ENCODE measurements around the gene TPD52L2. TPM values are rescaled to one million over a fixed set of nuclear protein-coding genes. Genes with fewer than 3 reads are reported as not detected.

Gene TPD52L2
- total RNA-seq, 1 experiment from 2014 or later = 293 TPM

DNA sequence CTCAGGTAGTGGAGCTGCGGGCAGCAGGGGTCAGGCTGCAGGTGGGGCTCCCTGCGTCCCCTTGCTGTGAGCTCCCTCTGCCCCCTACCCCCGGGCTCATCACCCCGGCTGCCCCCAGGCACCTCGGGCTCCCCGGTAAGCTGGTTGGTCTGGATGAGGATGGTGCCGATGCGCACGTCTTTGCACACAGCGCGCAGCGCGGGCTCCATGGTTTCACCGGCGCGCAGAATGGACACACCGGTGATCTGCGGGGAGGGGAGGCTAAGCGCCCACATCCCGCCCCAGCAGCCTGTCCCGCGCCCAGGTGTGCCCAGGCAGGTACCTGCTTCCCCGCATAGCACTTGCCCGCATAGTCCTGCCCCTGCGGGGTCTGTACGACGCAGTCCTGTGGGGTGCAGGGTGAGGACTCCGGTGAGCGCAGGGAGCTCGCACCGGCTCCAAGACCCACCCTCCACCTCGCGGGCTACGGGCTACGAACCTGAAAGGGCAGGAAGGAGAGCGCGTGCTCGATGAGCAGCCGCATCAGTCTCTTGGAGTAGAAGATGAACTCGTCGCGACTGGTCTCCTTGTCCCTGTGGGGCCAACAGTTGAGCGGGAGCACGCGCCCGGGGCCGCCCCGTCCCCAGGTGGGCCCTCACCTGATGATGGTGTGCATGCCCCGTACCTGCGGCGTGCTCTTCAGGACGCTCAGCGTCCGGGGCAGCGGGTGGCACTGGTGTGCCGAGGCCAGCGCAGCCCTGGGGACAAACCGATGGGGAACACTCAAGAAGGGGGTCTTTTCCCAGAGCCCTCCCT, 75.6 kb downstream of the TPD52L2 start:
- peaks cover 7% of the 10 kb centered on the region for H3K4me1 Mint-ChIP-seq (ENCODE audit: low read depth, unreplicated experiment)
- TF ChIP-seq, protein P1, sequence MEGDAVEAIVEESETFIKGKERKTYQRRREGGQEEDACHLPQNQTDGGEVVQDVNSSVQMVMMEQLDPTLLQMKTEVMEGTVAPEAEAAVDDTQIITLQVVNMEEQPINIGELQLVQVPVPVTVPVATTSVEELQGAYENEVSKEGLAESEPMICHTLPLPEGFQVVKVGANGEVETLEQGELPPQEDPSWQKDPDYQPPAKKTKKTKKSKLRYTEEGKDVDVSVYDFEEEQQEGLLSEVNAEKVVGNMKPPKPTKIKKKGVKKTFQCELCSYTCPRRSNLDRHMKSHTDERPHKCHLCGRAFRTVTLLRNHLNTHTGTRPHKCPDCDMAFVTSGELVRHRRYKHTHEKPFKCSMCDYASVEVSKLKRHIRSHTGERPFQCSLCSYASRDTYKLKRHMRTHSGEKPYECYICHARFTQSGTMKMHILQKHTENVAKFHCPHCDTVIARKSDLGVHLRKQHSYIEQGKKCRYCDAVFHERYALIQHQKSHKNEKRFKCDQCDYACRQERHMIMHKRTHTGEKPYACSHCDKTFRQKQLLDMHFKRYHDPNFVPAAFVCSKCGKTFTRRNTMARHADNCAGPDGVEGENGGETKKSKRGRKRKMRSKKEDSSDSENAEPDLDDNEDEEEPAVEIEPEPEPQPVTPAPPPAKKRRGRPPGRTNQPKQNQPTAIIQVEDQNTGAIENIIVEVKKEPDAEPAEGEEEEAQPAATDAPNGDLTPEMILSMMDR (IDR thresholded peaks at IDR 0.05; ENCODE audit: insufficient read depth in 1 of 2, low read depth in 1 of 2, low read length in 1 of 2, severe bottlenecking in 1 of 2, unreplicated experiment in 1 of 2) = no peak
- intact Hi-C loops (cut with micrococcal nuclease; ENCODE audit: unreplicated experiment) = no loop called here
- POLR2A ChIA-PET = no interaction called here
- no peak overlapping the region for H3K4me3 Mint-ChIP-seq (ENCODE audit: unreplicated experiment)
- no peaks in the 10 kb centered on the region for H3K9me3 Mint-ChIP-seq (ENCODE audit: unreplicated experiment)
- peaks cover 94% of the 10 kb centered on the region for H3K36me3 Mint-ChIP-seq (ENCODE audit: insufficient read depth, unreplicated experiment)
- peak overlapping the region; percentile 79 for H3K27ac Mint-ChIP-seq (ENCODE audit: unreplicated experiment)
- no peak overlapping the region for H3K4me3 ChIP-seq (ENCODE audit: low read depth, low read length)
- H3K27me3 Mint-ChIP-seq (ENCODE audit: insufficient read depth, unreplicated experiment) = no peaks in the 10 kb centered on the region
- DNase-seq = peak in 1 of 2 experiments; percentile 48
- H3K27me3 ChIP-seq (replicated peaks; ENCODE audit: control insufficient read depth, insufficient read depth, low read length) = no peaks in the 10 kb centered on the region
- no peaks in the 10 kb centered on the region for H3K4me1 ChIP-seq
- CTCF ChIA-PET = no interaction called here
- H3K9me3 ChIP-seq = 0 out of 2 replicates have a peak, but pooled peaks cover 4% of the 10 kb centered on the region
- H3K36me3 ChIP-seq (ENCODE audit: control insufficient read depth, insufficient read depth, low read length) = peaks cover 27% of the 10 kb centered on the region
- no TSS peak for BruUV-seq (replicated peaks)

Small RNA genes lying within 50 kb of the gene (microRNA-seq; reads per million reads assigned to microRNA genes)
- gene MIR1914 (9.1 reads per million, percentile 47 among the genes with 10 or more reads in this experiment), gene MIR941-1 (not detected), gene MIR941-2 (not detected), gene MIR941-3 (not detected), gene MIR941-4 (not detected), gene MIR941-5 (not detected)

Other genes with a start within 250 kb of the TPD52L2 start
- gene GMEB2, start 238.2 kb upstream of the TPD52L2 start, total RNA-seq (2022) = 20.6 and 21.5 TPM in 2 replicates
- gene STMN3, start 211.8 kb upstream of the TPD52L2 start, total RNA-seq (2022) = 27.4 and 27.9 TPM in 2 replicates
- gene RTEL1, start 207.0 kb upstream of the TPD52L2 start, total RNA-seq (2022) = 51.1 and 61.6 TPM in 2 replicates
- not detected in 2 replicates for gene TNFRSF6B, start 168.6 kb upstream of the TPD52L2 start, total RNA-seq (2022)
- gene ARFRP1, start 157.3 kb upstream of the TPD52L2 start, total RNA-seq (2022) = 119 and 126 TPM in 2 replicates
- 69.3 and 74.7 TPM in 2 replicates for gene ZGPAT, start 157.2 kb upstream of the TPD52L2 start, total RNA-seq (2022)
- gene LIME1, start 128.6 kb upstream of the TPD52L2 start, total RNA-seq (2022) = 18.8 and 23.5 TPM in 2 replicates
- 211 and 234 TPM in 2 replicates for gene SLC2A4RG, start 125.5 kb upstream of the TPD52L2 start, total RNA-seq (2022)
- 9.1 and 9.5 TPM in 2 replicates for gene ZBTB46, start 34.0 kb upstream of the TPD52L2 start, total RNA-seq (2022)
- 0.27 TPM in 1 of 2 replicates, not detected in the other for gene ABHD16B, start 3.8 kb upstream of the TPD52L2 start, total RNA-seq (2022)
- 117 and 124 TPM in 2 replicates for gene DNAJC5, start 29.9 kb downstream of the TPD52L2 start, total RNA-seq (2022)
- 101 and 113 TPM in 2 replicates for gene UCKL1, start 91.1 kb downstream of the TPD52L2 start, total RNA-seq (2022)
- gene ZNF512B, start 104.7 kb downstream of the TPD52L2 start, total RNA-seq (2022) = 40.0 and 47.9 TPM in 2 replicates
- gene SAMD10, start 114.4 kb downstream of the TPD52L2 start, total RNA-seq (2022) = 13.4 and 13.6 TPM in 2 replicates
- 176 and 181 TPM in 2 replicates for gene PRPF6, start 115.9 kb downstream of the TPD52L2 start, total RNA-seq (2022)
- gene C20orf204, start 170.9 kb downstream of the TPD52L2 start, total RNA-seq (2022) = 3.2 and 3.3 TPM in 2 replicates
- 0.44 and 0.84 TPM in 2 replicates for gene SOX18, start 184.4 kb downstream of the TPD52L2 start, total RNA-seq (2022)
- 39.9 and 48.3 TPM in 2 replicates for gene TCEA2, start 197.9 kb downstream of the TPD52L2 start, total RNA-seq (2022)
- 29.3 and 34.3 TPM in 2 replicates for gene RGS19, start 214.2 kb downstream of the TPD52L2 start, total RNA-seq (2022)
- 0.51 and 0.59 TPM in 2 replicates for gene OPRL1, start 214.8 kb downstream of the TPD52L2 start, total RNA-seq (2022)
- gene LKAAEAR1, start 219.1 kb downstream of the TPD52L2 start, total RNA-seq (2022) = not detected in 2 replicates
- gene NPBWR2, start 242.3 kb downstream of the TPD52L2 start, total RNA-seq (2022) = not detected in 2 replicates